ENCODE data around the gene PEX1. TPM values are rescaled to one million over a fixed set of nuclear protein-coding genes. Genes with fewer than 3 reads are reported as not detected.

The PEX1 gene
- polyA plus RNA-seq, 2 of the 4 experiments (the other 2 are of a cell fraction), result 8.8 to 23.2 TPM

DNA sequence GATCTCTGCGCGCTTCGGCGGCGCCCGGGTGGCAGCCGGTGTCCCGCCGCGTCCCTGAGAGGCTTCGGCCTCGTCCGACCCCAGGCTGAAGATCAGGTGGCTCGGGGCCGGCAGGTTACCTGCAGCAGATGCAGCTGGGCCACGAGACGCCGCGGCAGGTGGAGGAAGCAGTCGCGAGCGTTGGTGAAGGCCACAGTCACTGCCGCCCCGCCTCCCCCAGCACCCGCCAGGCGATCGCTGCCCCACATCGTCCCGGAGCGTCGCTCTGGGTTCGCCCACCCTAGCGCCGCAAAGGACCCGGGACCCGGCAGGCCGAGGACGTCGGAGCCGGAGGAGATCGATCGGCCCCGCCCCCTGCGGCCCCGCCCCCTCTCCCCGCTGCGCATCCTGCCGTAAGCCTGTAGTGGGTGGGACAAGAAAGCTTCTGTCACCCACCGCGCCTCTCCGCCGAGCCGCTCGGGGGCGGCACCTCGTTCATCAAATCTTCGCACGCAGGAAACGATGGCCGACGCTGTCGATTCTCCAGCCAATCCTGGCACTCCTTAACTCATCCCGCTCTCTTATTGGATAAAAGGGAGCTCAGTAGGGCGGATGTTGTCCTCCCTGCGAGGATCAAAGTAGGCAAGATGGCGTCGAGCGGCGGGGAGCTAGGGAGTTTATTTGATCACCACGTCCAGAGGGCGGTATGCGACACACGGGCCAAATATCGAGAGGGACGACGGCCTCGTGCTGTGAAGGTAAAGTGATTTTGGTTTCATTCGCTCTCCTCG lies at the start of gene PEX1, which contains the start of gene RBM48 (continued):
- TF ChIP-seq, protein P1, sequence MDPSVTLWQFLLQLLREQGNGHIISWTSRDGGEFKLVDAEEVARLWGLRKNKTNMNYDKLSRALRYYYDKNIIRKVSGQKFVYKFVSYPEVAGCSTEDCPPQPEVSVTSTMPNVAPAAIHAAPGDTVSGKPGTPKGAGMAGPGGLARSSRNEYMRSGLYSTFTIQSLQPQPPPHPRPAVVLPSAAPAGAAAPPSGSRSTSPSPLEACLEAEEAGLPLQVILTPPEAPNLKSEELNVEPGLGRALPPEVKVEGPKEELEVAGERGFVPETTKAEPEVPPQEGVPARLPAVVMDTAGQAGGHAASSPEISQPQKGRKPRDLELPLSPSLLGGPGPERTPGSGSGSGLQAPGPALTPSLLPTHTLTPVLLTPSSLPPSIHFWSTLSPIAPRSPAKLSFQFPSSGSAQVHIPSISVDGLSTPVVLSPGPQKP (IDR thresholded peaks at IDR 0.05; ENCODE audit: low read depth, low read length), result no peak

DNA sequence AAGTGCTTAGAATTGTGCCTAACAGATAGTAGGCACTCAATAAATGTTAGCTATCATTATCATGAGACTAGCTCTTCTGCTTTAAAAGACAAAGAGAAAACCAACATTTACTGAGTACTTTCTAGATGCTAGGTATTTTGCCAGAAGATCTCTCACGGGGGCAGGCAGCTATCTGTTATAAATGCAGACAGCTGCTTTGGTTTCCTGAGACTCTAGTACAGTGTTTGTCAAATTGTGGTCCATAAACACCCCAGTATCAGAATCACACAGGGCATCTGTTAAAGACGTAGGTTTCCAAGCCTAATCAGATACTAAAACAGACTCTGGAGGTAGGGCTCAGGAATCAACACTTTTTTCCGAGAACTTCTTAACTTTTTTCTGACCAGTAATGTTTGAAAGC lies 48.0 kb upstream of the PEX1 start:
- Histone ChIP-seq H3K4me3 (no peak overlapping the region), H3K27ac (no peak overlapping the region), H3K4me2 (no peak overlapping the region), H3K4me1 (no peaks in the 10 kb centered on the region), H3K9me3 (no peaks in the 10 kb centered on the region)
- ATAC-seq (no peak), DNase-seq (ENCODE audit: low read depth in 1 of 2, low spot score in 1 of 2) (no peak), FAIRE-seq (no peak)
- POLR2A ChIA-PET, result interaction anchor here (0.6 to 0.9 kb wide), 2 partner anchors 14 to 48 kb away, joined by 3 read pairs; partner anchors contain the start of genes FAM133B and RBM48
- CTCF ChIA-PET, result interaction anchor here (0.5 to 1.0 kb wide), 2 partner anchors 14 to 17 kb away, joined by 3 to 4 read pairs; partner anchors contain the start of gene FAM133B
- no peak for TF ChIP-seq POLR2AphosphoS2 (conservative IDR thresholded peaks at IDR 0.05; ENCODE audit: low read length)
- no peak for TF ChIP-seq HEYL (CRISPR knock-in tag; IDR thresholded peaks at IDR 0.05)
- TF ChIP-seq RARB (CRISPR knock-in tag; IDR thresholded peaks at IDR 0.05), result no peak
- TF ChIP-seq, protein P2, sequence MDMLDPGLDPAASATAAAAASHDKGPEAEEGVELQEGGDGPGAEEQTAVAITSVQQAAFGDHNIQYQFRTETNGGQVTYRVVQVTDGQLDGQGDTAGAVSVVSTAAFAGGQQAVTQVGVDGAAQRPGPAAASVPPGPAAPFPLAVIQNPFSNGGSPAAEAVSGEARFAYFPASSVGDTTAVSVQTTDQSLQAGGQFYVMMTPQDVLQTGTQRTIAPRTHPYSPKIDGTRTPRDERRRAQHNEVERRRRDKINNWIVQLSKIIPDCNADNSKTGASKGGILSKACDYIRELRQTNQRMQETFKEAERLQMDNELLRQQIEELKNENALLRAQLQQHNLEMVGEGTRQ (IDR thresholded peaks at IDR 0.05), result no peak
- no peak for TF ChIP-seq HOXA7 (CRISPR knock-in tag; IDR thresholded peaks at IDR 0.05)
- TF ChIP-seq RCOR1 (IDR thresholded peaks at IDR 0.05; ENCODE audit: low read depth, low read length), result no peak
- TF ChIP-seq NFE2L2 (conservative IDR thresholded peaks at IDR 0.05; ENCODE audit: low read length), result no peak
- no peak for TF ChIP-seq HOXB5 (CRISPR knock-in tag; IDR thresholded peaks at IDR 0.05)
- TF ChIP-seq POLR2A (IDR thresholded peaks at IDR 0.05; ENCODE audit: low read length), result no peak
- 91% methylated on average over 3 of the region's 3 CpGs for WGBS (ENCODE audit: missing lambda C conversion rate)

DNA sequence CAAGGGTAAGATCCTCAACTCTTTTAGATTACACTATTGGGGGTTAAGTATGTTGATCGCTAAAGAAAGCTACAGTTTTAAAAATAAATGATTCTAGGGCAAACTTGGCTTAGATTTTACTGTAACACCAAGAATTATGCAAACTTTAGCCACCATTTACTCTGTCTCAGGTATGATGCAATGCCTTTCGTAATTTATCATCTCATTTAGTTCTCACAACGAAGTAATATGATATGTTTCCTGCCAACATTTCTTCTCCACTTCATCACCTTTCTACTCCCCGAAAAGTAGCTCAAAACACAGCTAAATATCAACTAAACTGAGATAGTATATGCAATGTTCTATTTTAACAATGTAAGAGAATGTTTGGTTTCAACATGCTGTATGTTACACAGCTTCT lies 40.8 kb upstream of the PEX1 start:
- Histone ChIP-seq H3K4me2 (no peak overlapping the region), H3K9me3 (no peaks in the 10 kb centered on the region), H3K4me3 (no peak overlapping the region), H3K4me1 (no peaks in the 10 kb centered on the region), H3K27ac (no peak overlapping the region)
- ATAC-seq, result no peak
- DNase-seq (ENCODE audit: low read depth in 1 of 2, low spot score in 1 of 2), result no peak
- WGBS (ENCODE audit: missing lambda C conversion rate), result 90% methylated on average over 4 of the region's 4 CpGs
- peak; percentile 51 for FAIRE-seq
- POLR2A ChIA-PET, result no interaction called here
- no peak for TF ChIP-seq PHF8 (IDR thresholded peaks at IDR 0.05; ENCODE audit: borderline replicate concordance, low read depth)
- TF ChIP-seq CEBPB (IDR thresholded peaks at IDR 0.05), result peak in 1 of 2 experiments; percentile 27; a peak in 1 of 4 replicates
- CTCF ChIA-PET, result interaction anchor here (1.0 kb wide), 1 partner anchor 41 kb away, joined by 3 read pairs; the partner anchor contains the start of genes PEX1 and RBM48

DNA sequence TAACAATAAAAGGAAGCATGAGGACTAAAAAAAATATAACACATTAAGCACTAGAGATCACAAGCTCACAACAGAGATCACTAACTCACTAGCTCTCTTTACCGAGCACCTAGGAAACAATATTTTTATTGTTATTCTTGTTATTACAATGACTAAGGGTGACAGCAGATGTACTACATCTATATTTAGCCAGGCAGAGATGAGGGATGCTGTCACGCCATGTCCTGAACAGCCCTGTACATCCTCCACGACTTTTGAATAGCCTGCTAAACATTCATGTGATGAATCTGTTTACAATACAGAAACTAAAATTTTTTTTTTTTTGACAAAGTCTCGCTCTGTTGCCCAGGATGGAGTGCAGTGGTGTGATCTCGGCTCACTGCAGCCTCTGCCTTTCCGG lies 39.1 kb upstream of the PEX1 start:
- Histone ChIP-seq H3K4me1 (no peaks in the 10 kb centered on the region), H3K9me3 (no peaks in the 10 kb centered on the region), H3K4me3 (no peak overlapping the region), H3K27ac (no peak overlapping the region), H3K4me2 (no peak overlapping the region)
- 86% methylated on average over 6 of the region's 6 CpGs for WGBS (ENCODE audit: missing lambda C conversion rate)
- DNase-seq (ENCODE audit: low read depth in 1 of 2, low spot score in 1 of 2) (no peak), FAIRE-seq (peak; percentile 13), ATAC-seq (no peak)
- ChIA-PET CTCF (interaction anchor here (0.9 kb wide), 1 partner anchor 54 kb away, joined by 5 read pairs; no protein-coding TSS in a partner anchor), POLR2A (no interaction called here)
- TF ChIP-seq TFCP2L1 (CRISPR knock-in tag; IDR thresholded peaks at IDR 0.05) (no peak), PHF8 (IDR thresholded peaks at IDR 0.05; ENCODE audit: borderline replicate concordance, low read depth) (no peak), NR3C1 (IDR thresholded peaks at IDR 0.05) (no peak), KDM1A (IDR thresholded peaks at IDR 0.05; ENCODE audit: low read depth) (no peak), HOXA7 (CRISPR knock-in tag; IDR thresholded peaks at IDR 0.05) (no peak), CHD4 (IDR thresholded peaks at IDR 0.05; ENCODE audit: borderline replicate concordance) (no peak)
- TF ChIP-seq, protein P3, sequence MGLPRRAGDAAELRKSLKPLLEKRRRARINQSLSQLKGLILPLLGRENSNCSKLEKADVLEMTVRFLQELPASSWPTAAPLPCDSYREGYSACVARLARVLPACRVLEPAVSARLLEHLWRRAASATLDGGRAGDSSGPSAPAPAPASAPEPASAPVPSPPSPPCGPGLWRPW (IDR thresholded peaks at IDR 0.05), result no peak
- TF ChIP-seq, protein P4, sequence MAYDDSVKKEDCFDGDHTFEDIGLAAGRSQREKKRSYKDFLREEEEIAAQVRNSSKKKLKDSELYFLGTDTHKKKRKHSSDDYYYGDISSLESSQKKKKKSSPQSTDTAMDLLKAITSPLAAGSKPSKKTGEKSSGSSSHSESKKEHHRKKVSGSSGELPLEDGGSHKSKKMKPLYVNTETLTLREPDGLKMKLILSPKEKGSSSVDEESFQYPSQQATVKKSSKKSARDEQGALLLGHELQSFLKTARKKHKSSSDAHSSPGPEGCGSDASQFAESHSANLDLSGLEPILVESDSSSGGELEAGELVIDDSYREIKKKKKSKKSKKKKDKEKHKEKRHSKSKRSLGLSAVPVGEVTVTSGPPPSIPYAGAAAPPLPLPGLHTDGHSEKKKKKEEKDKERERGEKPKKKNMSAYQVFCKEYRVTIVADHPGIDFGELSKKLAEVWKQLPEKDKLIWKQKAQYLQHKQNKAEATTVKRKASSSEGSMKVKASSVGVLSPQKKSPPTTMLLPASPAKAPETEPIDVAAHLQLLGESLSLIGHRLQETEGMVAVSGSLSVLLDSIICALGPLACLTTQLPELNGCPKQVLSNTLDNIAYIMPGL (CRISPR knock-in tag; IDR thresholded peaks at IDR 0.05; ENCODE audit: borderline replicate concordance), result no peak
- TF ChIP-seq, protein P5, sequence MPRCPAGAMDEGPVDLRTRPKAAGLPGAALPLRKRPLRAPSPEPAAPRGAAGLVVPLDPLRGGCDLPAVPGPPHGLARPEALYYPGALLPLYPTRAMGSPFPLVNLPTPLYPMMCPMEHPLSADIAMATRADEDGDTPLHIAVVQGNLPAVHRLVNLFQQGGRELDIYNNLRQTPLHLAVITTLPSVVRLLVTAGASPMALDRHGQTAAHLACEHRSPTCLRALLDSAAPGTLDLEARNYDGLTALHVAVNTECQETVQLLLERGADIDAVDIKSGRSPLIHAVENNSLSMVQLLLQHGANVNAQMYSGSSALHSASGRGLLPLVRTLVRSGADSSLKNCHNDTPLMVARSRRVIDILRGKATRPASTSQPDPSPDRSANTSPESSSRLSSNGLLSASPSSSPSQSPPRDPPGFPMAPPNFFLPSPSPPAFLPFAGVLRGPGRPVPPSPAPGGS (IDR thresholded peaks at IDR 0.05), result no peak

Data from A549 (cell line).